Measurements from ENCODE around the gene PBX2.

DNA sequence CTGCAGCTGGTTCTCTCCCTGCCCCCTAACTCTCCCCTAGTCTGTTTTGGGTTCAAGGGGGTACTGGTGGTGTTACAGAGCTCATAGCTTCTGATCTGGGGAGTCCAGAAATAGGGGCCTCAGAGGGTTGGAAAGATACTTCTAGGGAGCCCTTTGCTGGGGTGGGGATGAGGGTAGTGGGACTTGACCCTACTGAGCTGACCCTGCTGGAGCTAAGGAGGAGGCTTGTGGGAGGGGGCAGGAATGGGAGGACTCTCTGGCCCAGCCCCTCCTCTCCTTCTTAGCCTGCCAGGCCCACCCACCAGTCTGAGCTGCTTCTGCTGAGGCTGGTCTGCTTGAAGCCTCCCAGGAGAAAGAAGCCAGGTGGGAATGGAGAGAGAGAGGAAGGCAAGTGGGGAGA lies 25.7 kb downstream of the PBX2 start, which contains the start of gene EGFL8:
- no peak for TF ChIP-seq TAF1 (IDR thresholded peaks at IDR 0.05; ENCODE audit: borderline replicate concordance, low read depth, low read length)
- TF ChIP-seq POLR2A (IDR thresholded peaks at IDR 0.05; ENCODE audit: low read depth, low read length): no peak
